WERI-Rb-1 (cell line): ENCODE results near the gene MTCL1.

Experiments used
- DNase-seq: peaks from one replicate; pipeline ENCODE4 v3.0.0-alpha.2; 2020
- H3K27ac ChIP-seq: fragments of 250-450 bp; sonication (Bioruptor Pico); 2 replicates; pipeline ENCODE4 v1.5.1; 2020; ENCODE audit warnings: mild to moderate bottlenecking, moderate library complexity
- H3K27me3 ChIP-seq: fragments of 250-450 bp; sonication (Bioruptor Pico); 2 replicates; pipeline ENCODE4 v1.5.1; 2021; ENCODE audit warnings: mild to moderate bottlenecking, low read depth, moderate library complexity; ENCODE audit not compliant: insufficient read depth, severe bottlenecking
- H3K36me3 ChIP-seq: fragments of 250-450 bp; sonication (Bioruptor Pico); 2 replicates; pipeline ENCODE4 v1.5.1; 2020; ENCODE audit warnings: mild to moderate bottlenecking, moderate library complexity
- H3K4me3 ChIP-seq: 2 replicates; pipeline ENCODE4 v1.5.1; 2011; ENCODE audit warnings: low read depth, mild to moderate bottlenecking, control low read depth, low read length
- H3K9me3 ChIP-seq: fragments of 250-450 bp; sonication (Bioruptor Pico); 2 replicates; pipeline ENCODE4 v1.5.1; 2021; ENCODE audit warnings: mild to moderate bottlenecking, moderate library complexity; ENCODE audit not compliant: severe bottlenecking
- TF ChIP-seq, protein P1 (sequence below): IDR thresholded peaks from 2 replicates; pipeline ENCODE4 v1.5.1; 2011; ENCODE audit warnings: low read depth, mild to moderate bottlenecking, control low read depth, inconsistent platforms, low read length

MTCL1 gene

DNA sequence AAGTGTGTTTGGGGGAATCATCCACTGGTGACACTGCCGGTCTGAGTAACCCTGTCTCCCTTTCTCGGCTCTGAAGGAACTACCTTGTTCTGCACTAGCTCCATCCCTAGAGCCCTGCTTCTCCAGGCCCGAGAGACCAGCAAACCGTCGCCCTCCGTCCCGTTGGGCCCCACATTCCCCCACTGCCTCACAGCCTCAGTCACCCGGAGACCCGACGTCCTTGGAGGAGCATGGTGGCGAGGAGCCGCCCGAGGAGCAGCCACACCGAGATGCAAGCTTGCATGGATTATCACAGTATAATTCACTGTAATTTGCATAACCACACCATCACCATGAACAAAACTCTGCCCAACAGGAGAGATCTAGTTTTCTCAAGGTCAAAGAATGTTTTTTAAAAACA lies 126.2 kb downstream of the MTCL1 start:
- Histone ChIP-seq H3K4me3 (no peak overlapping the region), H3K27ac (no peak overlapping the region), H3K9me3 (peaks cover 2% of the 10 kb centered on the region), H3K36me3 (no peaks in the 10 kb centered on the region), H3K27me3 (no peaks in the 10 kb centered on the region)
- TF ChIP-seq, protein P1, sequence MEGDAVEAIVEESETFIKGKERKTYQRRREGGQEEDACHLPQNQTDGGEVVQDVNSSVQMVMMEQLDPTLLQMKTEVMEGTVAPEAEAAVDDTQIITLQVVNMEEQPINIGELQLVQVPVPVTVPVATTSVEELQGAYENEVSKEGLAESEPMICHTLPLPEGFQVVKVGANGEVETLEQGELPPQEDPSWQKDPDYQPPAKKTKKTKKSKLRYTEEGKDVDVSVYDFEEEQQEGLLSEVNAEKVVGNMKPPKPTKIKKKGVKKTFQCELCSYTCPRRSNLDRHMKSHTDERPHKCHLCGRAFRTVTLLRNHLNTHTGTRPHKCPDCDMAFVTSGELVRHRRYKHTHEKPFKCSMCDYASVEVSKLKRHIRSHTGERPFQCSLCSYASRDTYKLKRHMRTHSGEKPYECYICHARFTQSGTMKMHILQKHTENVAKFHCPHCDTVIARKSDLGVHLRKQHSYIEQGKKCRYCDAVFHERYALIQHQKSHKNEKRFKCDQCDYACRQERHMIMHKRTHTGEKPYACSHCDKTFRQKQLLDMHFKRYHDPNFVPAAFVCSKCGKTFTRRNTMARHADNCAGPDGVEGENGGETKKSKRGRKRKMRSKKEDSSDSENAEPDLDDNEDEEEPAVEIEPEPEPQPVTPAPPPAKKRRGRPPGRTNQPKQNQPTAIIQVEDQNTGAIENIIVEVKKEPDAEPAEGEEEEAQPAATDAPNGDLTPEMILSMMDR, result no peak
- DNase-seq, result no peak

DNA sequence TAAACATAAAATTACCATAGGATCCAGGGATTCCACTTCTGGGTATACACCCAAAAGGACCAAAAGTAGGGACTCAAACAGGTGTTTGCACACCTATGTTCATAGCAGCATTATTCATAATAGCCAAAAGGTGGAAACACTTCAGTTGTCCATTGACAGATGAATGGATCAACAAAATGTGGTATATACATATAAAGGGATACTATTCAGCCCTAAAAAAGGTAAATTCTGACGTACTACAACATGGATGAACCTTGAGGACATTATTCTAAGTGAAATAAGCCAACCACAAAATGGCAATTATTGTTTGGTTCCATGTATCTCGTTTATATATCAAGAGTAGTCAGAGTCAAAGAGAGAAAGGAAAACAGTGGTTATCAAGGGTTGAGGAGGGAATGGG lies 128.1 kb downstream of the MTCL1 start:
- Histone ChIP-seq H3K9me3 (peaks cover 10% of the 10 kb centered on the region), H3K27me3 (no peaks in the 10 kb centered on the region), H3K36me3 (no peaks in the 10 kb centered on the region), H3K4me3 (no peak overlapping the region), H3K27ac (no peak overlapping the region)
- TF ChIP-seq, protein P1, result no peak
- no peak for DNase-seq

DNA sequence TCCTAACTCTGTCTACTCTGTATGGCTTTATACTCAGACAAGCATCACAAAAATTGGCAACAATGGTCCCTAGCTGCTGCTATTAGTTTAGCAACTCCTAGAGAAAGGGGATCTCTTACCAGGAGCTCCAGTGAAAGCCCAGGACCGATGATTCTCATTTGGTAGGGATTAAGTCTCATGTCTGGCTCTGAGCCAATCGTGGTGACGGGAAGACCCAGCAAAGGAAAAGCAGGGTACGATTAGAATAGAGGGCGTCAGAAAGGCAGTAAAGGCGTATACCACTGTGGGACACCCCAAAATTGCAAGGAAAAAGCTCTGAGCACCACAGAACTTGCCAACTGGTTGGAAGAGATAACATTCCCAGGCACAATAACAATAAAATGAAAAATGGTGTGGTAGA lies 129.5 kb downstream of the MTCL1 start:
- Histone ChIP-seq H3K27ac (no peak overlapping the region), H3K9me3 (peaks cover 10% of the 10 kb centered on the region), H3K27me3 (no peaks in the 10 kb centered on the region), H3K36me3 (no peaks in the 10 kb centered on the region), H3K4me3 (no peak overlapping the region)
- no peak for DNase-seq
- TF ChIP-seq, protein P1, result no peak

DNA sequence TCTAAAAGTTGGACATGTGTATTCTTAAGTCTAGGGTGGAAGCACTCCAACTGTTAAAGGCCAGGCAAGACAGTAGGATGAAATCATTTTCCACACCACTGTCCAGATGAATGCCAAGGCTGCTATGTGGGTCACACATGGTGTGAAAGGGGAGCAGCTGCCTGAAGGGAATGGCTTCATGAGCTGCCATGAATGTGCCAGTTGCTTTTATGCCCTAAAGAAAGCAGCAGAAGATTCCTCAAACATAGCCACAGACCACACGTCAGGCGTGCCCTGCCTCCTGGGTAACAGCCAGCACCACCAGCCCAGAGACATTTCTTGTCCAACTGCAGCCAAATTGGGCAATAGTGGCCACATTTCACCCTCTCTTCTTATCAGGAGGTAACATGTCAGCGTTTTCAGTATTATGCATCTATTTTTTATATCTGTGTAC lies 130.2 kb downstream of the MTCL1 start:
- TF ChIP-seq, protein P1, result no peak
- Histone ChIP-seq H3K9me3 (peaks cover 10% of the 10 kb centered on the region), H3K36me3 (no peaks in the 10 kb centered on the region), H3K27me3 (no peaks in the 10 kb centered on the region), H3K27ac (no peak overlapping the region), H3K4me3 (no peak overlapping the region)
- DNase-seq, result no peak

DNA sequence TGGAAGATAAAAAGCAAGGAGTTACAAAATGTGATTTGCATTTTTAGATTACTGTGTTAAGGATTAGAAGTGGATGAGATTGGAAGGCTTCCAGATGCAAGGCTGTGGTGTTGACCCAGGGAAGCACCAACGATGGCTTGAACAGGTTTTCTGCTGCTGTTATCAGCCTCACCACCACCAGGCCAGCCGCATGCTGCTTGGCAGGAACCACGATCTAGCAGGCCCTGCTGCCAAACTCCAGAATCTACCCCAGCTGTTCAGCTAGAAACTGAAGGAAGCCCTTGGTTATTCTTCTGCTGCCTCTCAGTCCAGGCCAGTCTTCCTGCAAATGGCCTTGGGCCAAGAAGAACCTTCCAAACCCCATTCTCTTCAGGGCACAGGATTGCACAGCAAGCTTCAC lies 133.9 kb downstream of the MTCL1 start:
- TF ChIP-seq, protein P1, result no peak
- peaks cover 10% of the 10 kb centered on the region for H3K9me3 ChIP-seq
- no peaks in the 10 kb centered on the region for H3K36me3 ChIP-seq
- H3K27me3 ChIP-seq, result no peaks in the 10 kb centered on the region
- no peak overlapping the region for H3K4me3 ChIP-seq
- no peak for DNase-seq
- H3K27ac ChIP-seq, result no peak overlapping the region

DNA sequence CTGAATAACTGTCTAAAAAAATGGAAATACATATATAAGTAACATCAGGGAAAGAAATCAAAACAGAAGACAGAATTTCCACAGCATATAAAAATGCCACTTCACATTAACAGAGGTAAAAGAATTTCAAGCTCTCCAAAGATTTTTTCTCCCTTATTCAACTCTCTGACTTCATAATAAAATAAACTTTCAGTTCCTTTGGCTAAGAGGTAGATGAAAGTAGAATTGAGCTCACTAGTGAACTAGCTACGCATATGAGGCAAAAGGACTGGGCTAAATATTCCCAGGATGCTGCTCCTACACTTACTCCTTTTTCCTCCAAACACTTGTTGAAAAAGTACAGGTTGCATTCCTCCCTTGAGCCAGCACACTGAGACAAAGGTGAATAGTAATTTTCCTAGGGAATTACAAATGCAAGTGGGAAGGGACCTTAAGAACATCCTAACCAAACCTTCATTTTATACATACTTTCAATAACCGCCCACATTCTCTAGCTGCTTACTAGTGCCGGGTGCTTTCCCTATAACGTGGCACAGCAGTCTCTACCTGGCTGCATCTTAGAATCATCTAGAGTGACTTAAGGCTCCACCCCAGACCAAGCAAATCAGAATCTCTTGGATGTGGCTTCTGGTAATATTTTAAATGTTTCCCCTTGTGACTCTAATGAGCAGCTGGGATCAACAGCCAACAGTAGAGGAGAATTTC lies 136.6 kb downstream of the MTCL1 start:
- no peak overlapping the region for H3K4me3 ChIP-seq
- H3K27me3 ChIP-seq, result no peaks in the 10 kb centered on the region
- no peaks in the 10 kb centered on the region for H3K36me3 ChIP-seq
- H3K9me3 ChIP-seq, result peaks cover 6% of the 10 kb centered on the region
- no peak overlapping the region for H3K27ac ChIP-seq
- TF ChIP-seq, protein P1, result no peak
- DNase-seq, result no peak
